ELF-1 (cell line): ENCODE measurements around the gene ST8SIA2.
"Not testable (repeated sequence)": the region's sequence is repeated elsewhere in the genome, so short reads cannot be mapped to it uniquely, and the experiment has no call there.

Experiments
- DNase-seq: peaks from one replicate; pipeline ENCODE4 v3.0.0-alpha.2; 2016; ENCODE audit warnings: low read depth, low spot score

ST8SIA2 gene

GRCh38 chr15:92435145-92435544 is 41.5 kb downstream of the ST8SIA2 start:
- DNase-seq = no peak

- no peak for DNase-seq
Measured at GRCh38 chr15:92438471-92438870, 44.8 kb downstream of the ST8SIA2 start.

GRCh38 chr15:92443381-92443780 is 49.7 kb downstream of the ST8SIA2 start:
- DNase-seq = no peak

GRCh38 chr15:92444631-92445030 is 51.0 kb downstream of the ST8SIA2 start:
- DNase-seq = no peak

DNA sequence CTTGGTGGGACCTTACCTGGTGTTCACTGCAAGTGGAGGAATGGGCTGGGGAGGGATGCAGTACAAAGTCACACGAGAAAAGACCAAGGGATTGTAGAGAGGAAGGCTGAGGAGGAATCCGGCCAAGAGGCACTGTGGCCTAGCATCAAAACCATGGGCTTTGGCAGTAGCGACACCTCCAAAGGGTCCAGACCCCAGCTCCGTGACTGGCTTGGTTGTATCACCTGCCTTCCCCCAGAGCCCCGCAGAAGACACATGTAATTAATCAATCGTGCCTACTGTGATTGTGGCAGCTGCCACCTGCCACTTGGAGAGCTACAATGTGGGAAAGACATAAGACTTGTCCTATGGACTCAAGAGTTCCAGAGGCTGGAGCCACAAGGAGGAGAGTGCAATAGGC is 54.7 kb downstream of the ST8SIA2 start:
- DNase-seq = no peak

GRCh38 chr15:92449476-92449875 is 55.8 kb downstream of the ST8SIA2 start:
- no peak for DNase-seq

GRCh38 chr15:92451225-92451825 is 57.6 kb downstream of the ST8SIA2 start:
- DNase-seq = no peak

DNA sequence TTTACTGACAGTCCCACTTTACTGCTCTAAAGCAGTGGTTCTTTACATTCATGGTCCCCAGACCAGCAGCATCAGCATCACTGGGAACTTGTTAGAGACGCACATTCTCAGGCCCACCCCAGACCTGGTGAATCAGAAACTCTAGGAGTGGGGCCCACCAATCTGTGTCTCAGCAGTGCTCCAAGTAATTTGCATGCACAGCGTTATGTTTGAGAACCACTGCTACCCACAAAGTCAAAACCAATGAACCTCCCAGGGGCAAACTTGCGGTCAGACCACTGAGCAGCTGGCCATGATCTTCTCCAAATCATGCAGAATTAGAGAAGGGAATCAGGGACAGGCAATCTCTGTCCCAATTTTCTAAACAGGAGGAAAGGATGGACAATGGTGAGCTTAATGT is 58.5 kb downstream of the ST8SIA2 start:
- DNase-seq = no peak

DNA sequence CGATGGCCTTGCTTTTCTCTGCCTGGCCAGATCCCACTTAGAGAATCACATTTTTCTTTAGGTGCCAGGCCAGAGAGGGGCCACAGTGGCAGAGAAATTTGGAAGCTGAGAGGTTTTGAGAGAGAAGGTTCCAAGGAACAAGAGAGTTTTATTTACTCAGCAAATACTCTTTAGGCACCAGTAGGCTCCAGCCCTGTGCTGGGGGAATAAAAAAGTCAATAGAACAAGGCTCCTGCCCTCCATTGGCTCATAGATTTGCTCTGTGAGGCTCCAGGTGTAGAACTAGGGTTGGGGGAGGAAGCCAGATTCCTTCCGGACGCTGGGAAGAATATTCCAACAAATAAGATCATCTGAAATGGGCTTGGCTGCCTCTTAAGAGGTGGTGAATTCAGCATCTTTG is 59.9 kb downstream of the ST8SIA2 start:
- no peak for DNase-seq

DNA sequence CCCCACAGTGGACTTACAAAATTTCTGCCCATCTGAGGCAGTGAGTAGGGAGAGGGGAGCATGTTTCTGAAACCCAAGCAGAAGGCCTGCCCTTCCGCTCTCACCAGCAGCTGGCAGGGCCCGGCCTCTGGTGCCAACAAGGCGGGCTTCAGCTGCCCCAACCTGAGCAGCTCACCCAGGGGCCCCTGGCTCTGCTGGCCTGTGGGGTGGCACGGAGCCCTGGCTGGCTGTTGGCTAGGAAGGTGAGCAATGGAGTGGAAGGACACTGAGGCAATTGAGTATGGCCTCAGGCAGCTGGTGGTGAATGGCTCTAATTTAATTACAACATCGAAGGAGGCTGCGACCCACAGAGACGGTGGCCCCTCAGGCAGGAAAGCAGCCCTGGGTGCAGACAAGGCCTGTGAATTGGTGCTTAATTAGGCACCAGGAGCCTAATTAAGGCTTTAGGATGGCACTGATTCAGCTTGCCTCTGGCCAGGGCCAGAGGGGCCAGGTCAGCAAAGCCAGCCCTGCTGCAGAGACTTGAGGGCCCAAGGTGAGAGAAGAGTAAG is 60.9 kb downstream of the ST8SIA2 start:
- peak; percentile 71 for DNase-seq

GRCh38 chr15:92455271-92455670 is 61.6 kb downstream of the ST8SIA2 start:
- DNase-seq = no peak

GRCh38 chr15:92457471-92458041 is 63.9 kb downstream of the ST8SIA2 start:
- DNase-seq = no peak

DNA sequence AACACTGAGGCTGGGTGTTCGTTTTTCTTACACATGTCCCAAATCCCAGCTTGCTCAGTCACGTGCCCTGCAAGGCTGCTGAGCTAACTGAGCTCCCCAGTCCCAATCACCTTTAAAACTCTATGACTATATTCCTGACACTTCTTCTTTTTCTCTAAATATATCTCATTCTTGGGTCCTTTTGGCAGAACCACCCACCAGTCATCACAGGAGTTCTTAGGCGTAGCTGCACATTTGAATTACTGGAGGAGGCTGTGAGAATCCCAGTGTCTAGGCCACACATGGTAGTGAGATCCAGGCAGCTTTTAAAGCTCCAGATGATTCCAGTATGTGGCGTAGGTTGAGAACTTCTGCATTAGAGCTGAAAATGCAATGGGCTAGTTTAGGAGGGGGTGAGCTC is 66.3 kb downstream of the ST8SIA2 start:
- no peak for DNase-seq

GRCh38 chr15:92462424-92463125 is 68.9 kb downstream of the ST8SIA2 start:
- no peak for DNase-seq

GRCh38 chr15:92463352-92463751 is 69.7 kb downstream of the ST8SIA2 start:
- DNase-seq = no peak

DNA sequence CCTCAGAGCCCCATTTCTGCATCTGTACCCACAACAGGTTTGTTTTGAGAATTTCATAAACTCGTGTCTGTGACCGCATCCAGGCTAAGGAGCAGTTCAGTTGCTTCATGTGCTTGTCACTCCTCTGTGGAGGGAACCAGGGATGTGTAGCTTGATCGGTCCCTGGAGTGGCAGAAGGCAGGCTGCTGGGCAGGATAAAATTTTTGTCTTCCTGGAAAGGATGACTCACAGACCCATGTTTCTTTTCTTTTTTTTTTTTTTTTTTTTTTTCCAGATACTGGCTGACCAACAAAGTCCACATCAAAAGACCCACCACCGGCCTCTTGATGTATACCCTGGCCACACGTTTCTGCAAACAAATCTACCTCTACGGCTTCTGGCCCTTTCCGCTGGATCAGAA is 70.1 kb downstream of the ST8SIA2 start:
- DNase-seq = no peak

GRCh38 chr15:92466834-92467233 is 73.2 kb downstream of the ST8SIA2 start:
- DNase-seq = no peak

DNA sequence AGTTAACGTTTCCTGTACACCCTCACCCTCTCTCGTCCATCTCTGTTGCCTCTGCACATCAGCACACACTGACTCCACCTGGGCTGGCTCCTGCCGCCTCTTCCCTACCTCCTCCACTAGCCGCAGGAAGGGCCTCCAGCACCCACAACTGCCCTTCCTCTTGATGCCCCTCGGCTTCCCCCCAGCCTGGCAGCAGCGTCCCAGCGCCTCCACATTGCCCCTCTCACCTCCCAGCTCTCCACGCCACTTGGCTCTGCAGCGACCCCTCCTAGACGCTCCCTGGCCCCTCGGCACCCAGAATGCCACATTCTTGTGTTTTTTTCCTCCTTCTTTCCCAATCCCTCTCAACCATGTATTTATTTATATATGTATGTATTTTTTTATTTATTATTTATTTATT is 73.6 kb downstream of the ST8SIA2 start:
- no peak for DNase-seq

GRCh38 chr15:92468991-92469390 is 75.3 kb downstream of the ST8SIA2 start:
- no peak for DNase-seq

DNA sequence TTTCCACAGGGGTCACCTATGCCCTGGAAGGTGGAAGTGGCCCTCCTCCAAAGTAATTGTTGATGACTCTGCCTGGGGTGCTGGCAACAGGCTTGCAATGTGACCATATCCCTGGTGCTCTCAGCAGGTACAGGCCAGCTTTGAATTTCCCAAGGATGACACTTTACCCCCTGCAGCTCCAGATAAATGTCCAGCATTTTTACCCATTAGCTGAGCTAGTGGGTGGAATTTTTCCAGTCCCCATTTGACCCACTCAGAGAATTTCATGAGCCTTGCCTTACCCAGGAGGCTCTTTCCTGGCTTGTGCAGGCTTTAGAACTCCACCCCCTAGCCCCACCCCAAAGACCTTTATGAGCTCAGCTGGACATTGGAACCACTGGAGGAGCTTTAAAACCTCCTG is 77.6 kb downstream of the ST8SIA2 start:
- no peak for DNase-seq

- no peak for DNase-seq
Measured at GRCh38 chr15:92473756-92474155, 80.1 kb downstream of the ST8SIA2 start.

GRCh38 chr15:92479730-92480129 is 86.0 kb downstream of the ST8SIA2 start:
- DNase-seq = not testable (repeated sequence)

DNA sequence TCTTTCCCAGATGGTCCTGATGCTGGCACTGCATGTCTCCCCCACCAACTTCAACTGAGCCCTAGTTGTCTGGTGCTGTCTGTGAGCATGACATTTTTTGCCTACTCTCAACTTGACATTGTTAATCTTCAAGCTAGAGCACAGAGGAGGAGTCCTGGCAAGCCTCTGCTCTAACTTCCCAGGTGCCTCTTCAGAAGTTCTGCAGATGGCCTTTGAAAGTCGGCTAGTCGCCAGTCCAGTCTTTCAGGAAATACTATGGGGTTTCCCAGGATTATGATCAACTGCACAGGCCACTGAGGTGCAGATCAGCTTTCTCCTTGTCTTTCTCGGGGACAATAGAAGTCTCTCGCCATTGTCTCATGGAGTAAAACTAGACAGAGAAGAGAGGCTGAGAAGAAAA is 86.7 kb downstream of the ST8SIA2 start:
- no peak for DNase-seq
